HG02798 (cell line): ENCODE data around the gene TNFSF13.

ENCODE experiments used
- ATAC-seq: cut with Tn5 transposase; IDR thresholded peaks from one replicate; pipeline ENCODE4 v1.9.1; 2021; ENCODE audit warnings: mild to moderate bottlenecking; ENCODE audit not compliant: unreplicated experiment, poor library complexity

TNFSF13 gene, protein sequence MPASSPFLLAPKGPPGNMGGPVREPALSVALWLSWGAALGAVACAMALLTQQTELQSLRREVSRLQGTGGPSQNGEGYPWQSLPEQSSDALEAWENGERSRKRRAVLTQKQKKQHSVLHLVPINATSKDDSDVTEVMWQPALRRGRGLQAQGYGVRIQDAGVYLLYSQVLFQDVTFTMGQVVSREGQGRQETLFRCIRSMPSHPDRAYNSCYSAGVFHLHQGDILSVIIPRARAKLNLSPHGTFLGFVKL

DNA sequence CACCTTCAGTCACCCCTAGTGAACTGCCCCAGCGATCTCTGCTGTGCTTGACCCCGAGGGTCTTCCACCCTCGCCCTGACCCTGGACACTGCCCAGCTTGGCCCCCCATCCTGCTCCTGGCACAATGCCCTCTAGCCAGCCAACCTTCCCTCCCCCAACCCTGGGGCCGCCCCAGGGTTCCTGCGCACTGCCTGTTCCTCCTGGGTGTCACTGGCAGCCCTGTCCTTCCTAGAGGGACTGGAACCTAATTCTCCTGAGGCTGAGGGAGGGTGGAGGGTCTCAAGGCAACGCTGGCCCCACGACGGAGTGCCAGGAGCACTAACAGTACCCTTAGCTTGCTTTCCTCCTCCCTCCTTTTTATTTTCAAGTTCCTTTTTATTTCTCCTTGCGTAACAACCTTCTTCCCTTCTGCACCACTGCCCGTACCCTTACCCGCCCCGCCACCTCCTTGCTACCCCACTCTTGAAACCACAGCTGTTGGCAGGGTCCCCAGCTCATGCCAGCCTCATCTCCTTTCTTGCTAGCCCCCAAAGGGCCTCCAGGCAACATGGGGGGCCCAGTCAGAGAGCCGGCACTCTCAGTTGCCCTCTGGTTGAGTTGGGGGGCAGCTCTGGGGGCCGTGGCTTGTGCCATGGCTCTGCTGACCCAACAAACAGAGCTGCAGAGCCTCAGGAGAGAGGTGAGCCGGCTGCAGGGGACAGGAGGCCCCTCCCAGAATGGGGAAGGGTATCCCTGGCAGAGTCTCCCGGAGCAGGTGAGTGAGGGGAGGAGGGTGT is at the start of gene TNFSF13:
Gene TNFSF13 (plus strand): TSS at position 207 of the 776 bp plus-strand sequence. CDS start 290 bp downstream, at position 497.
- no peak for ATAC-seq

DNA sequence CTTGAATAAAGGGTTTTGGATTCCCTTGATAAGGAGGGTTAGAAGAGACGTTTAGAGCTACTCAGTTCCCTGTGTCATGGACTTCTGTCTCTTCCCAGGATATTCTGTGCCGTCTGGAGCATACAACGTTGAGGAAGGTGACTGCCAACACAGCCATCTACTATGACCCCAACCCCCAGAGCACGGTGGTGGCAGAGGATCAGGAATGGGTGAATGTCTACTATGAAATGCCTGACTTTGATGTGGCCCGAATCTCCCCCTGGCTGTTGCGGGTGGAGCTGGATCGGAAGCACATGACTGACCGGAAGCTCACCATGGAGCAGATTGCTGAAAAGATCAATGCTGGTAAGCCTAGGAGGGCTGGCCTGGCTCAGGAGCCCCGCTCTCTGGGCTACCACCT is 49.7 kb upstream of the TNFSF13 start:
- ATAC-seq: no peak

DNA sequence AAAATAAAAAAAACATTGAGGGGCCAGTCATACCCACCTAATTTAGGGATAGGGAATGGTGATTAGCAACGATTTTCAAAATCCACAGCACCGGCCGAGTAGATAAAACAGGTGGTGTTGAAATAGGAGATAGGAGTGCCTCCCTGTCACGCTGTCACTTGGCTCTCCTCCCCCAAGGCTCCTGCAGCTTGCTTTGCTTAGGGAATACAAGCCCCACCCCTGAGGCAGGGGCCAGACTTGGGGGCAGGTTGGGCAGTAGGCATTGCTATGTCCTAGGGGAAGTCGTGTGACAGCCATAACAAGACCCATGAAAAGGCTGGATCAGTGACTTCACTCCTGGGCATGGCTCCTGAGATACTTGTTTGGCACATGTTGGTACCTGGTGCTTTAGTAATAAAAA is 48.6 kb upstream of the TNFSF13 start:
- ATAC-seq: no peak

DNA sequence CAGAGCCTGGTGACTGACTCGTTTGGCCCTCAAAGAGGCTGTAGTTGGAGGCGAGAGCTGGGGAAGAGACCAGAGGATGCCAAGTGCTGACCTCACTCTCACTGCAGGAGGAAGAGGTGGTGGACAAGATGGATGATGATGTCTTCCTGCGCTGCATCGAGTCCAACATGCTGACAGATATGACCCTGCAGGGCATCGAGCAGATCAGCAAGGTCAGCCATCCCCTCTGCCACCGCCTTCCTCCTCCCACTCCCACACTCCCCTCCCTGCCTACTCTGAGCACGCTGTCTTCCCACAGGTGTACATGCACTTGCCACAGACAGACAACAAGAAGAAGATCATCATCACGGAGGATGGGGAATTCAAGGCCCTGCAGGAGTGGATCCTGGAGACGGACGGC is 47.4 kb upstream of the TNFSF13 start:
- ATAC-seq: no peak

DNA sequence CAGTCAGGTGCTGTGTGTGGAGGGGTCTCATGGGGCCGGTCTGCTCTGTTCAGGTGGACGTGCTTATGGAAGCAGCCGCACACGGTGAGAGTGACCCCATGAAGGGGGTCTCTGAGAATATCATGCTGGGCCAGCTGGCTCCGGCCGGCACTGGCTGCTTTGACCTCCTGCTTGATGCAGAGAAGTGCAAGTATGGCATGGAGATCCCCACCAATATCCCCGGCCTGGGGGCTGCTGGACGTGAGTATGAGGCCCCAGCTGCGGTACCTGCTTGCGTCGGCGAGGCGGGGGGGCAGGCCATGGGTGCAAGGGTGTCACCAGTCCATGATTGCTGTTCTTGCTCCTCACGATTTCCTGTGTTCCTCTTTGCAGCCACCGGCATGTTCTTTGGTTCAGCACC is 46.4 kb upstream of the TNFSF13 start:
- no peak for ATAC-seq

DNA sequence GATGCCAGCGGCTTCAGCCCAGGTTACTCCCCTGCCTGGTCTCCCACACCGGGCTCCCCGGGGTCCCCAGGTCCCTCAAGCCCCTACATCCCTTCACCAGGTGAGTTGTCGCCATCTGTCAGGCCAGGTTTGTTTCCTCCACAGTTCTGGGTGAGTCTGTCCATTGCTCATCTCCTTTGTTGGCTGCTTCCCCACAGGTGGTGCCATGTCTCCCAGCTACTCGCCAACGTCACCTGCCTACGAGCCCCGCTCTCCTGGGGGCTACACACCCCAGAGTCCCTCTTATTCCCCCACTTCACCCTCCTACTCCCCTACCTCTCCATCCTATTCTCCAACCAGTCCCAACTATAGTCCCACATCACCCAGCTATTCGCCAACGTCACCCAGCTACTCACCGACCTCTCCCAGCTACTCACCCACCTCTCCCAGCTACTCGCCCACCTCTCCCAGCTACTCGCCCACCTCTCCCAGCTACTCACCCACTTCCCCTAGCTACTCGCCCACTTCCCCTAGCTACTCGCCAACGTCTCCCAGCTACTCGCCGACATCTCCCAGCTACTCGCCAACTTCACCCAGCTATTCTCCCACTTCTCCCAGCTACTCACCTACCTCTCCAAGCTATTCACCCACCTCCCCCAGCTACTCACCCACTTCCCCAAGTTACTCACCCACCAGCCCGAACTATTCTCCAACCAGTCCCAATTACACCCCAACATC is 45.6 kb upstream of the TNFSF13 start:
- ATAC-seq: no peak

DNA sequence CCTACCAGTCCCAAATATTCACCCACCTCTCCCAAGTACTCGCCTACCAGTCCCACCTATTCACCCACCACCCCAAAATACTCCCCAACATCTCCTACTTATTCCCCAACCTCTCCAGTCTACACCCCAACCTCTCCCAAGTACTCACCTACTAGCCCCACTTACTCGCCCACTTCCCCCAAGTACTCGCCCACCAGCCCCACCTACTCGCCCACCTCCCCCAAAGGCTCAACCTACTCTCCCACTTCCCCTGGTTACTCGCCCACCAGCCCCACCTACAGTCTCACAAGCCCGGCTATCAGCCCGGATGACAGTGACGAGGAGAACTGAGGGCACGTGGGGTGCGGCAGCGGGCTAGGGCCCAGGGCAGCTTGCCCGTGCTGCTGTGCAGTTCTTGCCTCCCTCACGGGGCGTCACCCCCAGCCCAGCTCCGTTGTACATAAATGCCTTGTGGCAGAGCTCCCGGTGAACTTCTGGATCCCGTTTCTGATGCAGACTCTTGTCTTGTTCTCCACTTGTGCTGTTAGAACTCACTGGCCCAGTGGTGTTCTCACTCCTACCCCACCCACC is 44.6 kb upstream of the TNFSF13 start:
- ATAC-seq: no peak

DNA sequence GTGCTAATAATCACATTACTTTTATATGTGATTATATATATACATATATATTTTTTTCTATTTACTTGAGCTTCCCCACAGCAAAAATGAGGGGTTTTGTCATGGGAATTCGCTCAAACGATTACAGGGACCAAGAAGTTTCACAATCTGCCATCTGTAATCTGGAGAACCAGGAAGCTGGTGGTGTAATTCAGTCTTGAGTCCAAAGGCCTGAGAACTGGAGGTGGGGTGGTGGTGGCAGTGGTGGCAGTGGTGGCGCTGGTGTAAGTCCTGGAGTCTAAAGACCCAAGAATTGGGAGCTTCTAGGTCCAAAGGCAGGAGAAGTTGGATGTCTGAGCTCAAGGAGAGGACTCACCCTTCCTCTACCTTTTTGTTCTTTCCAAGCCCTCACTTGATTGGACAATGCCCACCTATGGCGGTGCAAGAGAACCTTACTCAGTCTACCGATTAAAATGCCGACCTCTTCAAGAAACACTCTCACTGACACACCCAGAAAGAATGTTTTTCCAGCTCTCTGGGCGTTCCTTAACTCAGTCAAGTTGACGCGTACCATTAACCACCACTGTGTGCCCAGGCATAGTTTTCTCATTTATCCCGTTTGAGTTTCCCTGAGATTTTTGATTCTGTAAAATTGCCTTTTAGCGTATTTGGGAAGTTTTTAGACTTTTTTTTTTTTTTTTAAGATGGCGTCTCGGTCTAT is 42.5 kb upstream of the TNFSF13 start:
- no peak for ATAC-seq

DNA sequence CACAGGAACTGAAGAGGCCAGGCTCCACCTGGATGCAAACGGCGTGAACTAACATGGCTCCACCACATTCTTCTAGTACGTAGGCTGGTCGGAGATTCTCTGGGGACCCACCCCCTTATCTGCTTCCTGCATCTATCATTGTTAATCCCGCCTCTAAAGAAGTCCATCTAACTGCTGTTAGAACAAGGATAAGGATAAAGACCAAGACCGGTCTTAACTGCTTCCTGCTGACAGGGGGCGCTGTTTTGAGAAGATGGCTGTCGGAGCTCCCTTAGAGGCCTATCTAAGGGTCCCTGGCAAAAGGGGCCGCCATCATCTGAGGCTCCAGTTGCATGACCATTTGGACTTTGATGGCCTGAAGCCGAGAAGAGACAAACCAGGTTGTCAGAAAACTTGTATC is 35.5 kb upstream of the TNFSF13 start:
- no peak for ATAC-seq

DNA sequence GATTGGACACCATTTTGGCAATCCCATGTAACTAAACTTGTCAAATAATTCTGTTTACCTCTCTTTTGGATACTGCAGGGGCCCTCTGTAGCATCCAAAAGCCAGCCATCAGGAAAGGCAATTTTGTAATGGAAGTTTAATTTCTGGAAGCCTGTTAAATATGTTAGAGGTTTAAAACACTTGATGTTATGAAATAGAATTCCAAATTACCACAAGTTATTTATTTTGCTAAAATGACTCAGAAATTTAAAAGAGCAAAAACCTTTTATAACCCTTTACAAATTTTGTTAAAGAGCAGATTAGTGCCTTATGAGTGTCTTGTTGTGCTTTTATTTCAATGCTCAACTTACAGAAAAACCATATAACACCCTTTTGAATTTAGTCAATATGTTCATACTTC is 29.7 kb upstream of the TNFSF13 start:
- ATAC-seq: no peak

DNA sequence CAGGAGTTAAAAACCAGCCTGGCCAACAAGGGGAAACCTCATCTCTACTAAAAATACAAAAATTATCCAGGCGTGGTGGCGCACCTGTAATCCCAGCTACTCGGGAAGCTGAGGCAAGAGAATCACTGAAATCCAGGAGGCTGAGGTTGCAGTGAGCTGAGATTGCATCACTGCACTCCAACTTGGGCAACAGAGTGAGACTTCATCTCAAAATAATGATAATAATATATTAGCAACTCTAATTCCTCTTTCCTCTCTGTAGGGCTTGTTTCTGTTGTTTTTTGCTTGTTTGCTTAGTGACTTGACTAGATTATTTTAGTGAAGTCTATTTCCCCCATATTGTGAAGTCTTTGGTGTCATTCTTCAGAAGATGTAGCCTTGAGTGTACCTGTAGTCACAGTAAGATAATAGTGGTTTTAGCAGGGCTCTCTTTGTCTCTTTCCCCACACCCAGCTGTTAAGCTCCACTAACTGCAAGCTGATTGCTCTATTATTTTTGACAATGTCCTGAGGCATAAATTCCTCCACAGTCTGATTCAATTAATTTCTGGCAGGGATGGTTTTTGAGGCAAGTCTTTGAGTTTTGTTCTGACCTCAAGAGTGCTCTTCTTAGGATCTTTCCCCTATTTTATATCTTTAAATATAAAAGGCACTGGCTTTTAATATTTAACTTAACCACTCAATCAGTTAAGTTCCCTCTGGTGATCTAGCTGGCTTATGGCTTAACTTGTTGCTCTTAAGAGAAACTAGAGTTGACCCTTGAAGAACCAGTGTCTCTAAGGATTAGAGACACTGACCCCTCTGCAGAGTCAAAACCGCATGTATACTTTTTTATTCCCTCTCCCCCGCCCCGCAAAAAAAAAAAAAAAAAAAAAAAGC is 28.3 kb upstream of the TNFSF13 start:
- no peak for ATAC-seq

DNA sequence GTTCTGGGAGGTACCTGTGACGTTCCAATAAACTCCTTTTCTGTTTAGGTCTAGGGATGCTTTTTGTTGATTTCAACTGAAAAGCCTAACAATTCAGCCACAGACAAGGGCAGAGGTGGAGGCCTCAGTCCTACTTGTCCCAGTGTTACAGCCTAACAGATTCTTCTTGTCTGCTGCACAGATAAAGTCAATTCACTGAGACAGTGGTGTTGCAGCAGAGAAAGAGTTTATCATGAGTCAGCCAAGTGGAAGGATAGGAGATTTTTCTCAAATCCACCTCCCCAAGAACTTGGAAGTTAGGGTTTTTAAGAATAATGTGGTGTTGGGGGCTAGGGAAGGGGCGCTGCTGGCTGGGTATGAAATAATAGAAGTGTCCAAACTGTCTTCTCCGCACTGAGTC is 20.5 kb upstream of the TNFSF13 start:
- ATAC-seq: no peak

DNA sequence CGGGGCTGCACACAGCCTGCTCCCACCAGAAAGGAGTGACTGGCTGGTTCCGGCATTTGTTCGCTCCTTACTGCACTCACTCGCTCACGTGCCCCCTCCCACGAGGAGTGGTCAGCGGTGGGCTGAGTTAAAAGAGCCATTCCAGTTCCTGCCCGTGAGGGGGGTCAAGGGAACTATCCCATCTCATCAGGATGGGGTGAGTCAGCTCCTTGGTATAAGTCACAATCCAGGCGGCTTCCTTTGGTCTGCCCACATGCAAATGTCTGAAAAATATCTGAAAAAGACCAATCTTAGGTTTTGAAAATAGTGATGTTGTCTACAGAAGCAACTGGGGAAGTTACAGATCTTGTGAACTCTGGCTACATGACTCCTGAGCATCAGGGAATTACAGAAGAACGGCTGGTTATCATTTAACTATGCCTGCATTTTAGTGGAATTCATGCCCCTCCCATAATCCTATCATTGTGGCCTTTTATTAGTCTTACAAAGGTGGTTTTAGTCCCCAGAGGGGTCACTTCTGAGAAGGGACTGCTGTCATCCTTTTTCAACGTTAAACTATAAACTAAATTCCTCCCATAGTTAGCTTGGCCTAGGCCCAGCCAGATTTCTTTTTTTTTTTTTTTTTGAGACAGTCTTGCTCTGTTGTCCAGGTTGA is 19.5 kb upstream of the TNFSF13 start:
- ATAC-seq: no peak

DNA sequence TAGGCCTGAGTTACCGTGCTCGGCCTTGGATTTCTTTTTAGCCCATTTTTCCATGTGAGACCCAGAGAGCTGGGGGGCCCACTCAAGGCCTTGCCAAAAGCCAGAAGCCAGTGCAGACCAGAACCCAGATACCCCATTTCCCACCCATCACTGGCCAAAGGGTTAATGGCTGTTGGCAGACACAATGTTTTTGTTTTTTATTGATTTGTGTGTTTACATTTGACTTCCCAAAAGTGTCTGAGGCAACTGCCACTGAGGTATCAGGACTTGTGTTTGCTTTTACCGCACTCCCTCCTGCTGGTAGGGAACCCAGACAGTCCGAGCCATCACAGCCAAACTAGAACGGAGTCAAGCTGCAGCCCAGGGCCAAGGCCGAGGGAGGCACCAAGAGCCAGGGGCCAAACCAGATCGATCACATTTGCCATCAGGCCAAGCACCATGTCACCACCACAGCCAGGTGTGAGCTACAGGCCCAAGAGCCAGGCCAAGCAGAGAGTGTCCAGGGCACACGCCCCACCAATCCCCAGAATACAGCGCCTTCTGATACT is 17.4 kb upstream of the TNFSF13 start:
- ATAC-seq: no peak

DNA sequence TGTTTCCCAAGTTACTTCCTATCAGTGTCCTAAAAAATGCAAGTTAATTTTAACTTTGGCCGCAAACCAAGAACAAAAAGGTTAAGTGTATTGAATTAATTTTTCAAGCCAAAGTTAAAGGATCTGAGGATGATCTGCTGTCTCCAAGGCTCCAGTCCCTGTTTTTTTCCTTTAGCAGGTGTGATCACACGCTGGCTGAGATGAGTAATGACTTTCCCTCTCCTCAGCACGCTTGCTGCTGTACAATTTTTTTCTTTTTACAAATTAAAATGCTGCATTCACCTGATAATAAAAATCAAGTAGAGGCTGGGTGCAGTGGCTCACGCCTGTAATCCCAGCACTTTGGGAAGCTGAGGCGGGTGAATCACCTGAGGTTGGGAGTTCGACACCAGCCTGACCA is 13.6 kb upstream of the TNFSF13 start:
- ATAC-seq: no peak

DNA sequence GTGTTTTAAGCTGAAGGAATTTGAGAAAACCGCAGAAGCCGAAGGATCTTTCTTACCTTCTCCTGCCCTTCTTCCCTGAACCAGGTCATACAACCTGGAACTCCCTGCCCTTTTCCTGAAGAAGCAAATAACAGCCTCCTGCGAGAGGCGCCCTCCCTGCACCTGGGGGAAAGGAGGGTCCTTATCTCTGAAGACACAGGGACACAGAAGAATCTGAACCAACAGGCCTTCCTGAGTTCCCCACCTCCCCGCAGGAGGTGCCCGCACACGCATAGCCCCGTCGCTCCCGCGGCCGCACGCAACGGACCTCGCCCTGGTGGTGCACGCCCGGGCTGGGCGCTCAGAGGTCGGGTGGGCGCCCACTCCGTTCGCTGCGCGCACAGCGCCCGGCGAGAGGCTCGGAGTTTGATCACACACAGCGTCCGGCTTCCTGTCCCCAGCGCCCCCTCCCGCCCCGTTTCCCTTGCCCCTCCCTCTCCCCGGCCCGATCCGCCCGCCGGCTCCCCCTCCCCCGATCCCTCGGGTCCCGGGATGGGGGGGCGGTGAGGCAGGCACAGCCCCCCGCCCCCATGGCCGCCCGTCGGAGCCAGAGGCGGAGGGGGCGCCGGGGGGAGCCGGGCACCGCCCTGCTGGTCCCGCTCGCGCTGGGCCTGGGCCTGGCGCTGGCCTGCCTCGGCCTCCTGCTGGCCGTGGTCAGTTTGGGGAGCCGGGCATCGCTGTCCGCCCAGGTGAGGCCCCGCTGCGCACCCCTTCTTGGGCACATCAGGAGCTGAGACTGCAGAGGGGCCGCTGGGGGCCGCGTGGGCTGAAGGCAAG is 9.8 kb upstream of the TNFSF13 start, which contains the start of gene TNFSF12:
Gene TNFSF12 (plus strand): TSS at position 474 of the 816 bp plus-strand sequence. CDS start 96 bp downstream, at position 570.
- no peak for ATAC-seq

DNA sequence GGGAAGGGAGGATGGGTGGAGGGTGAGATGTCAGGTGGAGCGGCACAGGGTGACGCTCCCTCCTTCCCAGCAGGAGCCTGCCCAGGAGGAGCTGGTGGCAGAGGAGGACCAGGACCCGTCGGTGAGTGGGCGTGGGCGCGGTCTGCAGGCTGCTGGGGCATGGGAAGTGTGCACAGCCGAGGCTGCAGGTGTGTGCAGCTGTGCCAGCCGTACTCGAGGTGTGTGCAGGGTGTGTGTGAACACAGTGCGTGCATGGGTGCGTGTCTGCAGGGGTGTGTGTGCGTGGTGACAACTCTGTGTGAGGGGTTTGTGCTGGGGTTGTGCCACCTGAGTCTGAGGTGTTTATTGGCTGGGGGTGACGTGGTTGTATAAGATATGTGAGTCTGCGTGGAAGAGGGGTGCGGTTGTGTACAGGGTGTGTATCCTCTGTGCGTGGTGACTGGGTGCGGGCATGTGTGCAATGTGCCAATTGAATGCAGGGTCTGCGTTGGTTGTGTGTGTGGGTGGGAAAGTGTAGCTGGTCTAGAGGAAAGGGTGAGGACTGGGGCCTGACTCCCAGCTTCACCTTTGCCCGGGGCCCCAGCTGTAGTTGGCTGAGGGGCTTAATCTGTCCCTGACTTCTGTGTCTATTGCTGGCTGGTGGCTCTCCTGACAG is 9.0 kb upstream of the TNFSF13 start:
- ATAC-seq: no peak
